ENCODE results near the gene IZUMO4.

DNA sequence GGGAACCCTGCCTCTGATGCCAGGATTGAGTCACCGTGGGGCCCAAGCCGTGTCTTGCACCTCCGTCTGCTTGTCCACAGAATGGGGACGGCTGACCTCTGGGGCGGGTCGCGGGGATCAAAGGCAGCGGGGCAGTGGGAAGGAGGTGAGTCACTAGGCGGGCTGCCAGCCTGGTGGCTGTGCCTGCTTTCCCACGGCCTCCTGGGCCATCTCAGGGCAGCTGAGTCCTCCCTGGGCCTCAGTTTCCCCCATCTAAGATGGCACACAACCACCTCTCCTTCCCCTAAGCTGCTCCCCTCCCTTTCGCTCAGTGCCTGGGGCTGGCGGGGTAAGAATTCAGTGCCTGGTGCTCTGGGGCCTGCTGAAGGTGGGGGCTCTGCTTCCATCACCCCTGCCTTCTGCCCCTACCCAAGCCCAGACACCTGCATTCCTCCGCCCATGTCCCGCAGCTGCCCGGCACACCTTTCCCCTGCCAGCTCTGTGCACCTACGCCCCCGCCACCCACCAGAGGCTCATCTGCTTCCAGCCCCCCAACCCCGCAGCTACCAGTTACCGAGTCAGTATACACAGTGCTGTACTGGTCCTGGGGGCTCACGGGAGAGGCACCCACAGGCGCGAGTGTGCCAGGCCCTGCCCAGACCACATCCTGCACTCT lies 49.1 kb upstream of the IZUMO4 start:
- TF ChIP-seq CTCF (IDR thresholded peaks at IDR 0.05): no peak
- TF ChIP-seq POLR2A (IDR thresholded peaks at IDR 0.05): no peak
